SK-N-MC (cell line): ENCODE results near the gene VMO1.

Experiments used
- EZH2 ChIP-seq: fragments of 200-600 bp; sonication (generic); IDR thresholded peaks from one replicate; pipeline ENCODE4 v1.6.1; 2017; ENCODE audit warnings: antibody characterized with exemption
- POLR2AphosphoS5 ChIP-seq: IDR thresholded peaks from 2 replicates; pipeline ENCODE4 v1.6.1; 2012; ENCODE audit warnings: mild to moderate bottlenecking, low read depth, low read length, borderline replicate concordance

- TF ChIP-seq EZH2 (no peak), POLR2AphosphoS5 (no peak)
Measured at GRCh38 chr17:4742133-4742532, 44.0 kb downstream of the VMO1 start.
